NCI-H2227 treated with DMSO at 0.1 percent for 48 hours (cell line): ENCODE data around the gene ZNF649.
"Not testable (repeated sequence)": the region's sequence is repeated elsewhere in the genome, so short reads cannot be mapped to it uniquely, and the experiment has no call there.

Source experiments
- DNase-seq: peaks from one replicate; lab custom pipeline; 2025; lab: John Stamatoyannopoulos, UW

ZNF649 gene

DNA sequence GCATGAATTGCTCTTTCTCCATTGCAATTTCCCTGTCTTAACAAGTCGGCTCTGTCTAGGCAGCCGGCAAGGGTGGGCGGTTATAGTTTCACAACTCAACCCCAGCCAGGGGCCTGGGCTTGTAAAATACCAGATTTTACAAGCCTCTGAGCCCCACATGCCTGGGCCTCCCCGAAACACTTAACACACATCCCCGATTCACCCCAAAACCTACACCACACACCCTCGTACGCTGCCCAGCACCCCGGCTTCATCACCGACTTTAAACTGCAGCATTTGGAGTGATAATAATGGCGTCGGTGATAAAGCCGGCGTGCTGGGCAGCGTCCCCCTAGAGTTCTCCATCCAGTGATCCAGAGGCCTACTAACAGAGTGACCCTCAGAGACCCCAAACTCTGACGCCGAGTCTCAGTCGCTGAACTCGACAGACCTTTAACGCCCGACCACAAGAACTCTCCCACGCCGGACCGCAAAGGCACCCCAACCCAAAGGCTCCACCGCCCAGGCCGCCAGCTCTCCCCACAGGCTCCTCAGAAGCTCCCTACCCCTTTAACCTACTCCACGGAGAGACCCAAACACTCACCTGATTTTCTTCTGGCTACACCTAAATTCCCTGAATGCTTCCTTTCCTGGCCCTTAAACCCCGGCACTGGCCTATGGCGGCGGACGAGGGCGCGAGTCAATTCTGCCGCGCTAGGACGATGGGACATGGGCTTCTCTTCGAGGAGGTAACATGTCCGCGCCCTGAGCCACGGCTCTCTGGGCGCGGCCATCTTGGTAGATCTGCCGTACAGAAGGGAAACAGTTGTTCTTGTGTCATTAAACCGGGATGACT, at the start of gene ZNF649:
Gene ZNF649, minus strand, starts transcription at position 687 of the 835 bp plus-strand sequence. CDS start 4,910 bp downstream, outside the sequence.
- peak; percentile 33 for DNase-seq

DNA sequence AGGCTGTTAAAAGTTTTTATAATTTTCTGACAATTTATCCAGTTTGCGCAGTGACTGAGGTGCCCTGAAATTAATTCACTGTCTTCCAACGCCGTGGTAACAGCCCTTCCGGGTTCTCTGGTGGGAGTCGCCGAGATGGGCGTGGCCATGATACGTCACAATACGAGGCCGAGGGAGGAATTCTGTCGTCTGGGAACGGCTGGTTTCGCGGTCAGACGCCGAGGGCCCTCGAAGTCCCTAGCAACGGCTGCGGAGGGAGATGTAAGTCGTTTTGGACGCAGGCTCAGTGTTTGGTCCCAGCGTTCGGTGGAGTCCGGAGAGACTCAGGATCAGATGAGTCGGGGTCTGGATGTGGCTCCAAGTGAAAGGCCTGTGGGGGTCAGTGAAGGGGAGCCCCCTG, 44.2 kb upstream of the ZNF649 start:
- DNase-seq, result no peak

GRCh38 chr19:51946602-51947001, 41.8 kb upstream of the ZNF649 start:
- no peak for DNase-seq

GRCh38 chr19:51944798-51945552, 40.2 kb upstream of the ZNF649 start:
- no peak for DNase-seq

DNA sequence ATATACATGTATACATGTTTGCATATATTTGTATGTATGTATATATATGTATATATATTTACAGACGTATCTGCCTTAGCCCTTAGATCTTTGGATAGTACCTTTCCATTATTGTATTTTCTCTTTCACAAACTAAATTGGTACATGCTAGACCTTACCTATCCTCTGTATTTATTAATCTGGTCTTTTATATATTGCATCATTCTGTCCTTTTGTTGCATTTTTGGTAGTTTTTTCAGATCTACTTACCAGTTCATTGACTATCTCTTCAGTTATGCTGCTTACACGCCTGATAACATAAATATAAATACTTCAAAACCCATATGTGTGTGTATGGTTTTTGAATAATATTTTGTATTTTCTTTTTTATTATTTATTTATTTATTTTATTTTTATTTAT, 34.1 kb upstream of the ZNF649 start:
- DNase-seq, result no peak

DNA sequence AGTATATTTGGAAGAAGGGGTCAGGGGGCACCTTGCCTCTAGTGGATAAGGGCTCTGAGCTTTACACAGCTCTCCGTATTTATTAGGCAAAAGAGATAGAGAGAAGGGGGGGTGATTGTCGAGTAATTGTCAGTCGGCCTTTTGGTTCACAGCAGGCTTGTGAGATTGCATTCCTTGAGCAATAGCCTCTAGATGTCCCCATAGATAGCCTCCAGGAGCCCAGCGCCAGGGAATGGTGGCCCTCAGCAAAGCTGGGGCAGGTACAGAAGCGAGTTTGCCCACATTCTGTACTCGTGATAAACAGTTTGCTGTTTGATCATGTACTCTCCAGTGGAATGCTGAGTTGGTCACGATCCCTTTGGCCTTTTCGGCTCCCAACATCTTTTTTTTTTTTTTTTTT, 27.1 kb upstream of the ZNF649 start:
- DNase-seq, result no peak

DNA sequence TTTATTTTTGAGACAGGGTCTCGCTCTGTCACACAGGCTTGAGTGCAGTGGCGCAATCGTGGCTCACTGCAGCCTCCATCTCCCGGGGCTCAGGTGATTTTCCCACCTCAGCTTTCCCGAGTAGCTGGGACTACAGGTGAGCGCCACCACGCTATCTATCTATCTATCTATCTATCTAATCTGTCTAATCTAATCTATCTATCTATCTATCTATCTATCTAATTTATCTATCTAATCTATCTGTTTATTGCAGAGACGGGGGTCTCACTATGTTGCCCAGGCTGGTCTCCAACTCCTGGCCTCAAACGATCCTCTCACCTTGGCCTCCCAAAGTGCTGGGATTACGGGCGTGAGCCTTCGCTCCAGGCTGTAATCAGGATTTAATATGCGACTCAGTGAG, 23.0 kb upstream of the ZNF649 start:
- no peak for DNase-seq

- peak; percentile 95 for DNase-seq
Measured at GRCh38 chr19:51926784-51927741, 22.2 kb upstream of the ZNF649 start, which contains the start of gene ZNF613. Gene ZNF613, plus strand, starts transcription at chr19:51927472. Its CDS starts 8,749 bp downstream, at chr19:51936221.

DNA sequence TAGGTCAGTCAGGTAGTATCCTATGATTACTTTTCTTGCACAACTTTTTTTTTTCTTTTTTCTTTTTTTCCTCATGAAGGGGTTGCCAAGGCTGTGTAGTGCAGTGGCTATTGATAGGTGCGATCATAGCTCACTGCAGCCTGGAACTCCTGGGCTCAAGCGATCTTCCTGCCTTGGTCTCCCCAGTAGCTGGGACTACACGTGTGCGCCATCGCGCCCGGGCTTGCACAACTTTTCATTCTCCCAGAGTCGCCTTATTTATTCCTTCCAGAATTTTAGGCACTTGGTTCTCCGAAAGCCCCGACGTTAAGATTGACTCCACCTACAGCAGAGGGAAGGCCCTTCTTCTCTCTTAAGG, 21.6 kb upstream of the ZNF649 start:
- no peak for DNase-seq

DNA sequence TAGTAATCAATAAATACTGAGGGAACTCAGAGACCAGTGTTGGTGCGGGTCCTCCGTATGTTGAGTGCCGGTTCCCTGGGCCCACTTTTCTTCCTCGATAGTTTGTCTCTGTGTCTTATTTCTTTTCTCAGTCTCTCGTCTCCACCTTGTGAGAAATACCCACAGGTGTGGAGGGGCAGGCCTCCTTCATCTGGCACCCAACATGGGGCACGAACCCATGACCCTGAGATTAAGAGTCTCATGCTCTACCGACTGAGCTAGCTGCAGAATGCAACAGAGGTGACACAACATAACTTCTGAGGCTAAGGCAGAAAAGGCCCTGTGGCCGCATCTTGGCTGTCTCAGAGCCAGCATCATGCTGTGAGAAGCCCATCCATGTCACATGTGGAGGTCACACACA, 17.1 kb upstream of the ZNF649 start:
- no peak for DNase-seq

DNA sequence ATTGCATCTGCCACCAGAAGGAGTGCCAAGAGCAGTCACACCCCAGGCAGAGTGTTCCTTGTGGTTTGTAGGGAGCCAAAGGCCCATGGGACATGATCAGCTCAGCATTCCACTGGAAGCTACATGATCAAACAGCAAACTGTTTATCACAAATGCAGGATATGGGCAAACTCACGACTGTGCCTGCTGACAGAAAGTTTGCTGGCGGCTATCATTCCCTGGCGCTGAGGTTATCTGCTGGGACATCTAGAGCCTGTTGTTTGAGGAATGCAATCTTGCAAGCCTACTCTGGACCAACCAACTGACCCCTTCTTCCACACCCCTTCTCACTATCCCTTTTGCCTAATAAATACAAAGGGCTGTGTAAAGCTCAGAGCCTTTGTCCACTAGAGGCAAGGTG, 14.8 kb upstream of the ZNF649 start:
- no peak for DNase-seq

- no peak for DNase-seq
Measured at GRCh38 chr19:51916167-51916566, 11.3 kb upstream of the ZNF649 start.

- DNase-seq, result no peak
Measured at GRCh38 chr19:51915324-51915867, 10.6 kb upstream of the ZNF649 start.

GRCh38 chr19:51907981-51908380, 3.2 kb upstream of the ZNF649 start:
- not testable (repeated sequence) for DNase-seq

DNA sequence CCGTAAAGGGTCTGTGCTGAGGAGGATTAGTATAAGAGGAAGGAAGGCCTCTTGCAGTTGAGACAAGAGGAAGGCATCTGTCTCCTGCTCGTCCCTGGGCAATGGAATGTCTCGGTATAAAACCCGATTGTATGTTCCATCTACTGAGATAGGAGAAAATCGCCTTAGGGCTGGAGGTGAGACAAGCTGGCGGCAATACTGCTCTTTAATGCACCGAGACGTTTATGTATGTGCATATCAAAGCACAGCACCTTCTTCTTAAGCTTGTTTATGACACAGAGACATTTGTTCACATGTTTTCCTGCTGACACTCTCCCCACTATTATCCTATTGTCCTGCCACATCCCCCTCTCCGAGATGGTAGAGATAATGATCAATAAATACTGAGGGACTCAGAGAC, 1.3 kb upstream of the ZNF649 start:
- DNase-seq, result not testable (repeated sequence)

GRCh38 chr19:51905639-51906038, 822 bp upstream of the ZNF649 start:
- not testable (repeated sequence) for DNase-seq

DNA sequence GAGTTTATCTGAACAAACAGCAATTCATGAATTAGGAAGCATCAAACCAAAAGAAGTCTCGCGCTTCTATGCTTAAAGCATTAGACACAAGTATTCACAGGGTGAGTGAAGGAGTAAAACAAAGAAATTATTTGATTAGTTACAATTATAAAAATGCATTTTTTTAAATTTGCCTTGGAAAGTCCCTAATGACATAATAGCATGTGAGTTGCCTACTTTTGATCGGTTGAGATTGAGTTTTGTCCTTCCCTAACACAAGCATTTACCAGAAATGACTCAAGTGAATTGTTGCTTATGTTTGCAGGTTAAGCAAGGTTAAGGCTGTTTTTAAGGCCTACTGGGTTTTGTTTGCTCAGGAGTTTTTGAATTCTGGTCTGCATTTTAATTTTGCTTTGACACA, 389 bp upstream of the ZNF649 start:
- DNase-seq, result no peak

- DNase-seq, result no peak
Measured at GRCh38 chr19:51903192-51903591, 1.6 kb downstream of the ZNF649 start.

DNA sequence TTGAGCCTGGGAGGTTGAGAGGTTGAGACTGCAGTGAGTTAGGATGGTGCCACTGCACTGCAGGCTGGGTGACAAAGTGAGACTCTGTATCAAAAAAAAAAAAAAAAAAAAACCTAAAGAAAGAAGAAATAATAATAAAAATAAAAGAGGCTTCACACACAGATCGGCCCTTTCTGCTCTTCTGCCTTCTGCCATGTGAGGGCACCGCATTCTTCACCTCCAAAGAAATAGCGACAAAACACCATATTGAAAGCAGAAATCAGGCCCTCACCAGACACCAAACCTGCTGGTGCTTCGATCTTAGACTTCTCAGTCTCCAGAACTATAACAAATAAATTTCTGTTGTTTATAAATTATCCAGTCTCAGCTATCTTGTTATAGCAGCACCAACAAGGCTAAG, 3.0 kb downstream of the ZNF649 start:
- no peak for DNase-seq

GRCh38 chr19:51891193-51891747, 13.5 kb downstream of the ZNF649 start:
- no peak for DNase-seq

DNA sequence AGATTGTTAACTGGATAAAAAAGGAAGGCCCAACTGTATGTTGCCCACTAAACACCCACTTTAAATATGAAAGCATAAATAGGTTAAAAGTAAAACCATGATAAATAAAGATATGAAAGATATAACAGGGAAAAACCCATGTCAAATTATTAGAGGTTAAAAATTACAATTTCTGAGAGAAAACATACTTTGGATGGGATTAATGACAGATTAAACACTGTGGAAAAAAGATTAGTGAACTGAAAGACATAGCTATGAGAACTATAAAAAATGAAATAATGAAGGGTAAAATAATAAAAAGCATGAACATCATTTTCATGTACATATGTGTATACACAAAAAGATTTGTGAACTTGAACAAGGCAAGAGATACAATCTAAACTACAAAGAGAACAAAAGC, 14.9 kb downstream of the ZNF649 start:
- DNase-seq, result no peak
